NB4 (cell line): ENCODE measurements around the gene SEZ6L.

Experiments
- CTCF ChIP-seq: IDR thresholded peaks from one replicate; pipeline ENCODE4 v1.5.1; 2012; ENCODE audit warnings: low read depth, low read length
- MAX ChIP-seq: IDR thresholded peaks from 2 replicates; pipeline ENCODE4 v1.6.1; 2011; ENCODE audit warnings: low read depth, low read length
- MYC ChIP-seq: IDR thresholded peaks from 2 replicates; pipeline ENCODE4 v1.6.1; 2011; ENCODE audit warnings: low read depth, low read length
- POLR2A ChIP-seq: IDR thresholded peaks from 2 replicates; pipeline ENCODE4 v1.6.1; 2011; ENCODE audit warnings: mild to moderate bottlenecking; ENCODE audit not compliant: insufficient read length; ENCODE audit errors: extremely low read depth

GRCh38 chr22:26285632-26286031, 116.4 kb downstream of the SEZ6L start:
- no peak for TF ChIP-seq POLR2A
- TF ChIP-seq CTCF, result no peak
- TF ChIP-seq MAX, result no peak
- TF ChIP-seq MYC, result no peak
